HG03521 (cell line): Measurements from ENCODE around the gene ADGRV1.
A peak's percentile ranks its signal among the peaks of the same experiment; 100 is the strongest.

ENCODE experiments used
- ATAC-seq: cut with Tn5 transposase; IDR thresholded peaks from one replicate; pipeline ENCODE4 v1.9.1; 2021; ENCODE audit warnings: mild to moderate bottlenecking, moderate library complexity; ENCODE audit not compliant: unreplicated experiment

The ADGRV1 gene

DNA sequence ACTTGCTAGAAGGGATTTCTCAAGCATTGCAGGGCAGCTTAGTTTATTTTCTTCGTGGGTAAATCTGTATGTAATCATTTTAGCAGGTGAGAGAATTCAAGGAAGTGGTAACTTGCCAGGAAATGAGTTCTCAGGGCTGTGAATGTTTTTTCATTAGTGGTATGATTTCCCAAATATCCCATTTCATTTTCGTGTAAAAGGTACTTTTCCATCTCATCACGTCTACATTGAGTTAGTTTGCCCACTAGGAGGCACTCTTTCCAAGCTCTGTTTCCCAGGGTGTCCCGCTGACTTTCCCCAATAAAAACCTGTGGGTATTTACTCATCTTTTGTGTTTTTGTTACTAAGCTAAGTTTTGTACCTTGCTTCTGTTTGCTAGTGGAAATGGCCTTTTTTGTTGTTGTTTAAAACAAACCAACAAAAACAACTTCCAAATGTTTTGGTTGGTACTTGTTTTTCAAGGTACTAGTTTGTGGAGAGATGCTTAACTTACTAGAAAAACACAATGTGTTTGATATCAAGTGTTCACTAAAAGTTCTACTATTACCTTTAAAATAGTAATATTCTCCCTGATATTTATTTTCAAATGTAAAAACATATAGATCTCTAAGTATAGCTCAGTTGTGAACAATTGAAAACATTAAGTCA lies 373.6 kb downstream of the ADGRV1 start:
- no peak for ATAC-seq

- ATAC-seq, result no peak
Observed at GRCh38 chr5:90933298-90933697, 374.7 kb downstream of the ADGRV1 start.

DNA sequence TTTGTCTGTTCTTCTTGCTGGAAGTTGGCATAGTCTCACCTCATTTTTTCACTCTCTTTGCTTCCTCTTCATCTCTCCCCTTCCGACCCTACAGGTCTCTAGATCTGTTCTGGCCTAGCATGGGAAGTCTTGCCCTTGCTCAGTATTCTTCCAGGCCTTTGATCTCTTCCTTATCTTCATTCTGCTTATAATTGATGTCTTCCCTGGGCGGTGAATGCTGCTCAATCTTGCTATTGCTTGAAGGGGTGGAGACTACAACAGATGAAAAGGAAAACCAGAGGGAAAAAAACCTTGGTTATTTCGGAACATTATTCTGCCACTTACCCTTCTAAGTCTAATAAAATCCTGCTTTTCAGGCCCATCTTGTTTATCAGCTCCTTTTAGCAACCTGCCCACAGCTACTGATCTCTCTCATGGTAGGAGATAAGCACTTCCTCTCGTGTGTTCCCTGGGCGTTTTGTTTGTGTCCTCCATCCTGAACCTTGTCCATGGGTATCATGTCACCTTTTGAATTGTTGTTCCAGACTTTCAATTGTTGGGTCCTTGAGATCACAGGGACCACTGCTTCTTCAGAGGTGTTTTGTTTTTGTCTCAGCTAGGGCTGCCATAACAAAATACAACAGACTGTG lies 375.6 kb downstream of the ADGRV1 start:
- no peak for ATAC-seq

DNA sequence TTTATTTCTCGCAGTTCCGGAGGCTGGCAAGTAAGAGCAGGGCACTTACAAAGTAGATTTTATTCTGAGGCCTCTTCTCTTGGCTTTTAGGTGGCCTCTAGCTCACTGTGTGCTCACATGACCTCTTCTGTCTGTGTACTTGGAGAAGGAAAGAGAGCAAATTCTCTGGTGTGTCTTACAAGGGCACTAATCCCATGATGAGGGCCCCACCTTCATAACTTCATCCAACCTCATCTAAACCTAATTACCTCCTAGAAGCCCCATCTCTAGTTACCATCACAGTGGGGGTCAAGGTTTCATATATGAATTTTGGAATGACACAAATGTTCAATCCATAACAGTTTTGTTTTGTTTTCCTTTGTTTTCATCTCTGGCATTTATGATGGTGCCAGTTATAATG lies 376.1 kb downstream of the ADGRV1 start:
- no peak for ATAC-seq

DNA sequence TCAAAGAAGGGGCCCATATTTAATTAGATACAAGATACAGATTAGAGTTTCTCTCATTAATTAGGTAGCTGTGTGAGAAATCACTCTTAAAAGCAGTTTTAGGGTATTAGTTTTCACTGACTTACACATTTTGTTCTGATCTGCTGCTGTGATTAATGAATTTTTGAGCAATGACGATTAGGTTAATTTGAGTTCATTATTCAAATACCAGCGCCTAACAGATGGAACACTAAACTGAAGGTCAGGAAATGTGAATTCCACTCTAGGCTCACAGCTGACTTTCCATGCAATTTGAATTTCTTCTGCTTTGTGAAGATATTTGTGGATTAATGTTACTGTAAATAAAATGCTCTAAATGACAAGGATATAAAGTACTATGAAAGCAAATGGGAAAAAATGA lies 380.6 kb downstream of the ADGRV1 start:
- ATAC-seq, result no peak

- peak; percentile 99 for ATAC-seq
Observed at GRCh38 chr5:90940227-90940995, 381.8 kb downstream of the ADGRV1 start.

GRCh38 chr5:90941002-90941720 lies 382.6 kb downstream of the ADGRV1 start:
- ATAC-seq, result no peak

- ATAC-seq, result no peak
Observed at GRCh38 chr5:90944116-90944515, 385.5 kb downstream of the ADGRV1 start.

DNA sequence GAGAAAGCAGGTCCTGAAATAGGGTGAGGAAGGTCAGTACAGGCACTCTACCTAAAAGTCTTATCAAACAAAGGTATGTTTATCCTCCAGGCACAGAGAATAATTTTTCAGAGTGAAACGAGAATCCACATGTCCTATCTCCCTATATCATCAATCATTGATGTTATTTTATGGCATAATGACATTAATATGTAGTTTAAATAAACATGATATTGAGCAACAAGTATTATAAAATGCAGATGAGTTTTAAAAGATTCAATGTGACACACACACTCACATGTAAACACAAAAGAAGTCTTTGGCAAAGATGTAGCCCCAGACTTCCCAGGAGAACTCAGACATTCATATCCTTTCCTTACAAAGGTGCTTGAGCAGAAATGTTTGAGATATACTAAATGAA lies 389.1 kb downstream of the ADGRV1 start:
- no peak for ATAC-seq

DNA sequence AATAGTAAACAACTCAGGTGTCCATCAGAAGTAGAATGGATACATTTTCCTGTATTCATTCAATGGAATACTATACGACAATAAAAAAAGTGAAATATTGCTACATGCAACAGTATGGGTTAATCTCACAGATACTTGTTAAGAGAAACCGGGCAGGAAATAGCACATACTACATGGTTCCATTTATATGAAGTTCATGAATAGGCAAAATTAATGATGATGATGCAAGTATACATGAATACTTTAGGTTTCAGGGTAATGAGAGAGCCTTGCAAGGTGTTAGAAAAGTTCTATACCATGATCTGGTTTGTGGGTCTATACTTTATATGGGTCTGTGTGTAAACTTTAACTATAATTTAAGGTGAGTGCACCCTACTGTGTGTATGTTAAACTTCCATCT lies 390.4 kb downstream of the ADGRV1 start:
- ATAC-seq, result no peak

GRCh38 chr5:90949469-90950358 lies 391.1 kb downstream of the ADGRV1 start:
- ATAC-seq, result no peak

DNA sequence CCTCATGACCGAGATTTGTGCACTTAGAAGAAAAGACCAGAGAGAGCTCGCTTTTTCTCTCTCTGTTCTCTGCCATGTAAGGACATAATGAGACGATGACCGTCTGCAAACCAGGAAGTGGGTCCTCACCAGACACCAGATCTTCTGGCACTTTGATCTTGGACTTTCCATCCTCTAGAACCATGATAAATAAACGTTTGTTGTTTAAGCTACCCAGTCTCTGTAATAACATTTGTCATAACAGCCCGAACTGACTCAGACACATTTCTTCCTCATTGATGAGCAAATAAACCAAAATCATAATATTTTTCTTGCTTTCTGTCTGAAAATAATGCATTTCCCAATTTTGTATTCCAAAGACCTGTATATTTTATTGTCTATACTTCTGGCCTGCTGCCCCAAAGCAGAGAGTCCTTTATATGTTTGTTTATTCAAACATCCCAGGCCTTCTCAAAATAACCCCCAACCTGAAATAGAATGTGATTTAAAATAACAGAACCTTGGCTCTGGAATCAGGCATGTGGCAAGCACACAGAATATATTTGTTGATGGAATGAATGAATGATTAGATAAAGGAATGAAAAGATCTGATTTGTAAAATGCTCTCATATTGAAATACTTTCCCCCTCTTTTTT lies 396.5 kb downstream of the ADGRV1 start:
- ATAC-seq, result no peak

DNA sequence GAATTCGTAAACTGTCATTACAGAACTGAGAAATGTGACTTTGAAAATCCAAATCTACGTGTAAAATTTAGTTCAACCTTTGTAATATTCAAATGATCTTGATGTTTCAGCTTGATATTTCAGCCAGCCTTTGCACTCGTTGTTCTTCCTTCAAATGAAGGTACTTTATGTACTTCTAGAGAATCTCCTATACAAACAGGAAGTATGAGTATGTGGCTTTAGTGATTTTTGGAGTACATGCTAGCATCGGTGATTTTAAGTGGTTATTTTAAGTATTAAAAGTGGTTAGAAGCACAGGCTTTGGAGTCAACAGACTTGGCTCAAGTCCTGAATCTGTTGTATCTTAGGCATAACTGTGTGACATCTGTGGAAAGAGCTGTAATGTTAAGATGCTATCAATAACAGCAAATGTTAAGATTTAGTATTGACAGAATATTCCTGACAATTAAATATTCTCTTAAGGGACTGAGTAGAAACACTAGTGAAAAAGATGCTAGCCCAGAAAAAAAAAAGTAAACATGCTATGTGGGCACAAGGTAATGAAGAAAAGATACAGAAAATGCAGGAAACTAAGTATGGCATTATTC lies 398.0 kb downstream of the ADGRV1 start:
- ATAC-seq, result no peak

DNA sequence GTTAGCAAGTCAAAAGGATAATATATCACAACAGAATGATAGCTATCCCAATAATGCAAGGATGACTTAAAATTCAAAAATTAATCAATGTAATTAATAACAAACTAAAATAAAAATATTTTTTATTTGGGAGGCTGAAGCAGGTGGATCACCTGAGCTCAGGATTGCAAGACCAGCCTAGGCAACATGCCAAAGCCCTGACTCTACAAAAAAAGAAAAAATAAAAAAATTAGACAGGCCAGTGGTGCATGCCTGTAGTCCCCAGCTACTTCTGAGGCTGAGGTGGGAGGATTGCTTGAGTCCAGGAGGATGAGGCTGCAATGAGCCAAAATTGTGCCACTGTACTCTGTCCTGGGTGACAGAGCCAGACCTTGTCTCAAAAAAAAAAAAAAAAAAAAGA lies 399.3 kb downstream of the ADGRV1 start:
- no peak for ATAC-seq

GRCh38 chr5:90959262-90959661 lies 400.7 kb downstream of the ADGRV1 start:
- ATAC-seq, result no peak

DNA sequence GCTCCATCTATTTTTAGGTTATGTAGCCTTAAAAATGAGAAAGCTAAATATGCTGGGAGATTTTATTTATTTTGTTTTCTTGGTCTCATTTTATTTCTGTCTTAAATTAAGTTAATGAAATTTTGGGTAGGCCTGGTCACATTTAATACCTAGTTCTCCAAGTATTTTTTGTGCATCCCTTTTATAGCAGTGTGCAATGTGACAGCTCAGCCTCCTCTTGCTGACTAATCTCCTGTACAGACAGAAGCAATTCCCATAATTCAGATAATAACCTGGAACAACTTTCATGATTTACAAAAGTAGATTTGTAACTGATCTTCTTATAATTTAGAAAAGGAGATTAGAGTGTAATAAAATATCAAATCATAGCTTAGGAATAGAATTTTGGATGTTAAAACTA lies 403.9 kb downstream of the ADGRV1 start:
- no peak for ATAC-seq

- ATAC-seq, result no peak
Observed at GRCh38 chr5:90965110-90965685, 406.6 kb downstream of the ADGRV1 start.

DNA sequence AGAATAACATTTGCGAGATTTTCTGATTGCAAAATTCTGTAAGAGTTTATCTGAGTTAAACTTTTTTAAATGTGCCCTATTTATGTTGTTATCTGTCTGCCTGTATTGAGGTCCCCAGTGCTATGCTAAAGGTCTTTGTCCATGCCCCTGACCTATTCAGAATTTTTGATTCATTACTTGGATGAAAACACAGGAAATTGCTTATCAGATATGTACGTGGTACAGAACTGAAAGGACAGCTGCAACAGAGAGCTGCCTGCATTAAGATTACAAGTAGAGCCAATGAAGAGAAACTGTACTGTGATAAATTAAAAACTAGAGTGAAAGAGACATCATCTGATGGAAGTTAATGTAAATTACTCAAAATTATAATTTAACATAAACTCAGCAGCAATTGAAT lies 408.8 kb downstream of the ADGRV1 start:
- ATAC-seq, result no peak

DNA sequence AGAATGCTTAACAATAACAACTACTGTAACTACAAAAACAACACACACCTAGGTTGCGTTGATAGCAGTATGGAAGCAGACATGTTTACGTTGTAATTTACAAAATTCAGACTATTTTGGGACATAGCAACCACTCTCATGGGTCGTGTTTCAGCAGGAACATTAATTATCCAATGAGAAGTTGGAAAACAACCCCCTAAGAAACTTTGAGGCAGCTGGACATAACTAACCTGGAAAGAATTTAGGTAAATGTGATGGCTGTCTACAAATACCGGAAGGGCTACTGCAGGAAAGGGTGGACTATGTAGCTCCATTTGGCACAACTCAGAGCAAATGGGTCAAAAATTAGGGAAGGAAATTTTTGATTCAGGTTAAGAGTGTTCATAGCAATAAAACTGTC lies 409.3 kb downstream of the ADGRV1 start:
- ATAC-seq, result no peak
